Measurements from ENCODE around the gene ZMIZ1. TPM values are rescaled to one million over a fixed set of nuclear protein-coding genes. Genes with fewer than 3 reads are reported as not detected.

ZMIZ1 gene
- total and polyA plus RNA-seq, 2 experiments from 2014 or later = 48.2 to 78.8 TPM

DNA sequence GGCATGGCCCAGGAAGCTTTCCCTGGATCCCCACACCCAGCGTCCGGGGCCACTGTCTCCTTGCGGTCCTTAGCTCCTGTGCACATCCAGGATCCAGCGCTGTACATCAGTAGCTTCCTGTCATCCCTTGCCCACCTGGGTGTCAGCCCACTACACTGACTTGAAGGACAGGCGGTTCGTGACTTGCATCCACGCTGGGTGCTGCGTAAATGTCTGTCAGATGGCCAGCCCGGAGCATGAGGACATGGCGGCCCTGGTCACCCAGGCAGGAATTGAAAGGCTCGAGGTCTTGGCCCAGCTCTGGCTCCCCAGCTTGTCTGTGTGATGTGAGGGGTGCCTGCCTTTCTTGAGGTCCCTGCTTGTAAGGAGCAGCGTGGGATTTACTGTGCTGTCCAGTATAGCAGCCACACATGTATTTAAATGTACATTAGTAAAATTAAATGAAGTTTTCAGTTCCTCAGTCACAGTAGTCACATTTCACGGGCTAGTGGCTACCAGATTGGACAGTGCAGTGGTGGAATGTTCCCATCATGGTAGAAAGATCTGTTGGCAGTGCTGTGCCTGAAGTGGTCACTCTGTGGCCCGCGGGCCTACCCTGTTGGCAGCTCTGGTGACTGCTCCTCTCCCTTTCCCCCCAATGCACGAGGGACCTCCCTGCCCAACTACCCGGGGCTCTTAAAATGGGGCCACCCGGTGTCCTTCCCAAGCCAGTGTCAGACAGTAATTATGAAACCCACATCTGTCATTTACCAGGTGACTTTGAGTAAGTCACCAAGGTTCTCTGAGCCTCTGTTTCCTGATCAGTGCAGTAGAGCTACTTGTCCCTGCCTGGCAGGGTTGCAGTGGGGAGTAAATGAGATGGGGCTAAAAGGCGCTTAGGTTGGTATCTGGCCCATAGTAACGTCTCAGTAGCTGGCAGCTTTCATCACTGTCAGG lies 180.7 kb downstream of the ZMIZ1 start:
- Histone ChIP-seq H3K27me3 (no peaks in the 10 kb centered on the region), H3K36me3 (no peaks in the 10 kb centered on the region), H3K27ac (no peak overlapping the region), H3K4me1 (ENCODE audit: low read depth) (peaks cover 4% of the 10 kb centered on the region), H3K9me3 (ENCODE audit: low read depth) (no peaks in the 10 kb centered on the region), H3K4me3 (no peak overlapping the region)
- TF ChIP-seq, protein P1, sequence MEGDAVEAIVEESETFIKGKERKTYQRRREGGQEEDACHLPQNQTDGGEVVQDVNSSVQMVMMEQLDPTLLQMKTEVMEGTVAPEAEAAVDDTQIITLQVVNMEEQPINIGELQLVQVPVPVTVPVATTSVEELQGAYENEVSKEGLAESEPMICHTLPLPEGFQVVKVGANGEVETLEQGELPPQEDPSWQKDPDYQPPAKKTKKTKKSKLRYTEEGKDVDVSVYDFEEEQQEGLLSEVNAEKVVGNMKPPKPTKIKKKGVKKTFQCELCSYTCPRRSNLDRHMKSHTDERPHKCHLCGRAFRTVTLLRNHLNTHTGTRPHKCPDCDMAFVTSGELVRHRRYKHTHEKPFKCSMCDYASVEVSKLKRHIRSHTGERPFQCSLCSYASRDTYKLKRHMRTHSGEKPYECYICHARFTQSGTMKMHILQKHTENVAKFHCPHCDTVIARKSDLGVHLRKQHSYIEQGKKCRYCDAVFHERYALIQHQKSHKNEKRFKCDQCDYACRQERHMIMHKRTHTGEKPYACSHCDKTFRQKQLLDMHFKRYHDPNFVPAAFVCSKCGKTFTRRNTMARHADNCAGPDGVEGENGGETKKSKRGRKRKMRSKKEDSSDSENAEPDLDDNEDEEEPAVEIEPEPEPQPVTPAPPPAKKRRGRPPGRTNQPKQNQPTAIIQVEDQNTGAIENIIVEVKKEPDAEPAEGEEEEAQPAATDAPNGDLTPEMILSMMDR (IDR thresholded peaks at IDR 0.05; ENCODE audit: low read depth, low read length) = no peak
- DNase-seq (ENCODE audit: low read depth in 1 of 2, low spot score in 1 of 2) = no peak

GRCh38 chr10:79250259-79250658 lies 181.5 kb downstream of the ZMIZ1 start:
- TF ChIP-seq, protein P1 (IDR thresholded peaks at IDR 0.05; ENCODE audit: low read depth, low read length) = no peak
- no peak overlapping the region for H3K4me3 ChIP-seq
- no peak overlapping the region for H3K27ac ChIP-seq
- no peak for DNase-seq (ENCODE audit: low read depth in 1 of 2, low spot score in 1 of 2)
- H3K27me3 ChIP-seq = no peaks in the 10 kb centered on the region
- H3K36me3 ChIP-seq = no peaks in the 10 kb centered on the region
- no peaks in the 10 kb centered on the region for H3K9me3 ChIP-seq (ENCODE audit: low read depth)
- H3K4me1 ChIP-seq (ENCODE audit: low read depth) = no peaks in the 10 kb centered on the region

GRCh38 chr10:79252450-79252849 lies 183.7 kb downstream of the ZMIZ1 start:
- Histone ChIP-seq H3K4me3 (no peak overlapping the region), H3K27ac (no peak overlapping the region), H3K4me1 (ENCODE audit: low read depth) (no peaks in the 10 kb centered on the region), H3K27me3 (no peaks in the 10 kb centered on the region), H3K9me3 (ENCODE audit: low read depth) (no peaks in the 10 kb centered on the region), H3K36me3 (peaks cover 3% of the 10 kb centered on the region)
- TF ChIP-seq, protein P1 (IDR thresholded peaks at IDR 0.05; ENCODE audit: low read depth, low read length) = no peak
- no peak for DNase-seq (ENCODE audit: low read depth in 1 of 2, low spot score in 1 of 2)

- Histone ChIP-seq H3K9me3 (ENCODE audit: low read depth) (no peaks in the 10 kb centered on the region), H3K36me3 (peaks cover 3% of the 10 kb centered on the region), H3K4me3 (no peak overlapping the region), H3K27me3 (no peaks in the 10 kb centered on the region), H3K4me1 (ENCODE audit: low read depth) (no peaks in the 10 kb centered on the region), H3K27ac (no peak overlapping the region)
- DNase-seq (ENCODE audit: low read depth in 1 of 2, low spot score in 1 of 2) = no peak
- TF ChIP-seq, protein P1 (IDR thresholded peaks at IDR 0.05; ENCODE audit: low read depth, low read length) = no peak
Observed at GRCh38 chr10:79252971-79253370, 184.2 kb downstream of the ZMIZ1 start.

- H3K4me3 ChIP-seq = no peak overlapping the region
- H3K36me3 ChIP-seq = peaks cover 3% of the 10 kb centered on the region
- no peaks in the 10 kb centered on the region for H3K4me1 ChIP-seq (ENCODE audit: low read depth)
- no peaks in the 10 kb centered on the region for H3K9me3 ChIP-seq (ENCODE audit: low read depth)
- DNase-seq (ENCODE audit: low read depth in 1 of 2, low spot score in 1 of 2) = no peak
- H3K27ac ChIP-seq = no peak overlapping the region
- H3K27me3 ChIP-seq = no peaks in the 10 kb centered on the region
- TF ChIP-seq, protein P1 (IDR thresholded peaks at IDR 0.05; ENCODE audit: low read depth, low read length) = no peak
Observed at GRCh38 chr10:79253704-79254103, 184.9 kb downstream of the ZMIZ1 start.

Data from cardiac muscle cell (in vitro differentiated cells and primary cell).